ENCODE measurements around the gene CUL5. TPM values are rescaled to one million over a fixed set of nuclear protein-coding genes. Genes with fewer than 3 reads are reported as not detected.

CUL5 gene
- total RNA-seq, 2 donors from 2014 or later = 28.1 to 46.4 TPM

DNA sequence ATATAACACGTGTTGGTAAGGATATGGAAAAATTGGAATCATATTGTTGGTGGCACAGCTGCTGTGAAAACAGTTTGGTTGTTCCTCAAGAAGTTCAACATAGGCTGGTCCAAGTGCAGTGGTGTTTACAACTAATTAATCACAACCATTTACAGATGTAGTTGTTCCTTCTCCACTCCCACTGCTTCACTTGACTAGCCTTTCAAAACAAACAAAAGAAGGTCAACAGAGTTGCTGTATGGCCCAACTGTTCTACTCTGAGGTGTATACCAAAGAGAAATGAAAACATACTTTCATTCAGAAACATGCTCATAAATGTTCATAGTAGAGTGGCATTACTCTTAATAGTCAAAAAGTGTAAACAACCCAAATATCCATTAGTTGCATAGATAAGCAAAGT lies 76.1 kb downstream of the CUL5 start:
- no peak overlapping the region for H3K27ac ChIP-seq
- no peaks in the 10 kb centered on the region for H3K27me3 ChIP-seq (replicated peaks; ENCODE audit: insufficient read depth)
- no peak overlapping the region for H3K4me3 ChIP-seq
- WGBS = 92% methylated on average over 1 of the region's 1 CpG
- TF ChIP-seq, protein P1, sequence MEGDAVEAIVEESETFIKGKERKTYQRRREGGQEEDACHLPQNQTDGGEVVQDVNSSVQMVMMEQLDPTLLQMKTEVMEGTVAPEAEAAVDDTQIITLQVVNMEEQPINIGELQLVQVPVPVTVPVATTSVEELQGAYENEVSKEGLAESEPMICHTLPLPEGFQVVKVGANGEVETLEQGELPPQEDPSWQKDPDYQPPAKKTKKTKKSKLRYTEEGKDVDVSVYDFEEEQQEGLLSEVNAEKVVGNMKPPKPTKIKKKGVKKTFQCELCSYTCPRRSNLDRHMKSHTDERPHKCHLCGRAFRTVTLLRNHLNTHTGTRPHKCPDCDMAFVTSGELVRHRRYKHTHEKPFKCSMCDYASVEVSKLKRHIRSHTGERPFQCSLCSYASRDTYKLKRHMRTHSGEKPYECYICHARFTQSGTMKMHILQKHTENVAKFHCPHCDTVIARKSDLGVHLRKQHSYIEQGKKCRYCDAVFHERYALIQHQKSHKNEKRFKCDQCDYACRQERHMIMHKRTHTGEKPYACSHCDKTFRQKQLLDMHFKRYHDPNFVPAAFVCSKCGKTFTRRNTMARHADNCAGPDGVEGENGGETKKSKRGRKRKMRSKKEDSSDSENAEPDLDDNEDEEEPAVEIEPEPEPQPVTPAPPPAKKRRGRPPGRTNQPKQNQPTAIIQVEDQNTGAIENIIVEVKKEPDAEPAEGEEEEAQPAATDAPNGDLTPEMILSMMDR (IDR thresholded peaks at IDR 0.05) = no peak
- TF ChIP-seq POLR2A (IDR thresholded peaks at IDR 0.05) (no peak), POLR2AphosphoS5 (IDR thresholded peaks at IDR 0.05) (no peak)
- no peaks in the 10 kb centered on the region for H3K9me3 ChIP-seq
- H3K36me3 ChIP-seq = no peaks in the 10 kb centered on the region
- no peak for DNase-seq (ENCODE audit: low spot score)
- intact Hi-C loops (cut with DNase I) = no loop called here
- H3K4me1 ChIP-seq (replicated peaks) = no peaks in the 10 kb centered on the region

DNA sequence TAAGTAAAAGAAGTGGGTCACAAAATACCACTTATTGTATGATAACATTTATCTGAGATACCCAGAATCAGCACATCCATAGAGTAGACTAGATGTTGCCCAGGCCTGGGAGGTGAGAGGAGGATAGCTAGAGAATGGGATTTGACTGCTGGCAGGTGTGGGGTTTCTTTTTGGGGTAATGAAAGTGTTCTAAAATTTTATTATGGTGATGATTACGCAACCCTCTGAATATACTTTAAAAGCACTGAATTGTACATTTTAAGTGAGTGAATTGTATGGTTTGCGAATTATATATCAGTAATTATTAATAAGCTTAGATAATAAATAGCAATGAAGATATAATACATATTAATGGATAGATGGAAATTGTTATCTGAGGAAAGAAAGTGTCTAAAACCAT lies 77.0 kb downstream of the CUL5 start:
- Histone ChIP-seq H3K27ac (no peak overlapping the region), H3K27me3 (replicated peaks; ENCODE audit: insufficient read depth) (no peaks in the 10 kb centered on the region), H3K36me3 (no peaks in the 10 kb centered on the region), H3K4me1 (replicated peaks) (no peaks in the 10 kb centered on the region), H3K4me3 (no peak overlapping the region), H3K9me3 (no peaks in the 10 kb centered on the region)
- 96% methylated on average over 2 of the region's 2 CpGs for WGBS
- TF ChIP-seq, protein P1 (IDR thresholded peaks at IDR 0.05) = no peak
- TF ChIP-seq POLR2AphosphoS5 (IDR thresholded peaks at IDR 0.05) (no peak), POLR2A (IDR thresholded peaks at IDR 0.05) (no peak)
- intact Hi-C loops (cut with DNase I) = no loop called here
- no peak for DNase-seq (ENCODE audit: low spot score)

DNA sequence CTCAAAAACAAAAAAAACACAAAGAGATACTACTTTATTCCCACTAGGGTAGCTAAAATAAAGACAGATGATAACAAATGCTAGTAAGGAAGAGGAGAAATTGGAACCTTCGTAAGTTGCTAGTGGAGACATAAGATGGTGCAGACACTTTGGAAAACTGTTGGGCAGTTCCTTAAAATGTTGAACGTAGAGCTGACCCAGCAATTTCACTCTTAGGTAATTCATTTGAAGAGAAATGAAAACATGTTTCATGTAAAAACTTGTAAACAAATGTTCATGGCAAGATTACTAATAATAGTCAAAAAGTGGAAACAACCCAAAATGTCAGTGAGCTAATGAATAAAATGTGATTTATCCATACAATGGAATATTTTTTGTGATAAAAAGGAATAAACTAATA lies 83.4 kb downstream of the CUL5 start:
- intact Hi-C loops (cut with DNase I) = no loop called here
- no peaks in the 10 kb centered on the region for H3K27me3 ChIP-seq (replicated peaks; ENCODE audit: insufficient read depth)
- TF ChIP-seq POLR2AphosphoS5 (IDR thresholded peaks at IDR 0.05) = no peak
- TF ChIP-seq, protein P1 (IDR thresholded peaks at IDR 0.05) = no peak
- no peak for TF ChIP-seq POLR2A (IDR thresholded peaks at IDR 0.05)
- no peaks in the 10 kb centered on the region for H3K4me1 ChIP-seq (replicated peaks)
- H3K4me3 ChIP-seq = no peak overlapping the region
- no peak for DNase-seq (ENCODE audit: low spot score)
- 47% methylated on average over 2 of the region's 2 CpGs for WGBS
- no peaks in the 10 kb centered on the region for H3K9me3 ChIP-seq
- H3K27ac ChIP-seq = no peak overlapping the region
- H3K36me3 ChIP-seq = peaks cover 0 to 3% of the 10 kb centered on the region in 2 donors

DNA sequence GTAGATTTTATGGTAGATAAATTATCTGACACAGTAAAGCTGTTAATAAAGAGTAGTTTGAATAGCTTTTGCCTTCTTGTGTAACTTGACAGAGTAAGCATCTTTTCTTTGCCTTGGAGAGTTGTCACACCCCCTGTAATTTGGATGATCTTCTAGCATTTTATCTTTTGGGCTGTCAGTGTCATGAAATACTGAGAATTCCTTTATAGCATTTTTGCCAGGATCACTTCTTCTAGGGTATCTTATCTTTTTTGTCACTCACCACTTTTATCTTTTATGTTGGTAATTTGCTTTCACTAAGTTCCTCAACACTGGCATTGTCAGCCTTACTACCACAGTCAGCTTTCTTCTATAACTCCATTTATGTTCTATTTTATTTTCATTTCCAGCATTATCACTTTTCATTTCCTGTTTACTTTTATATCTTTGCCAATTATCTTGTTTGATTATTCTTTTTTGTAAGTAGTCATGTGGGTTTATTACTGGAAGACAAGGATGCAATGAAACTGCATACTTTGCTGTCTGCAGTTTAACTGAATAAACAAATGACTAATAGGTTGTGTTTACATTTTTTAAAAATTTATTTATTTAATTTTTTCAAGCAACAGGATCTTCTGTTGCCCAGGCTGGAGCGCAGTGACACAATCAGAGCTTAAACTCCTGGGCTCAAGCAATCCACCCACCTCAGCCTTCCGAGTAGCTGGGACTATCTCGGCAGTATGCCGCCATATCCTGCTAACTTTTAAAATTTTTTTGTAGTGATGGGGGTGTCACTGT lies 84.6 kb downstream of the CUL5 start:
- H3K27me3 ChIP-seq (replicated peaks; ENCODE audit: insufficient read depth) = no peaks in the 10 kb centered on the region
- peak; percentile 9 for DNase-seq (ENCODE audit: low spot score)
- no peak overlapping the region for H3K4me3 ChIP-seq
- no peaks in the 10 kb centered on the region for H3K9me3 ChIP-seq
- peaks cover 0 to 4% of the 10 kb centered on the region in 2 donors for H3K36me3 ChIP-seq
- 74% methylated on average over 4 of the region's 4 CpGs for WGBS
- TF ChIP-seq POLR2A (IDR thresholded peaks at IDR 0.05) = no peak
- TF ChIP-seq, protein P1 (IDR thresholded peaks at IDR 0.05) = no peak
- peak; percentile 79 for TF ChIP-seq POLR2AphosphoS5 (IDR thresholded peaks at IDR 0.05)
- no peaks in the 10 kb centered on the region for H3K4me1 ChIP-seq (replicated peaks)
- H3K27ac ChIP-seq = peak overlapping the region in 1 of 2 donors; percentile 16
- intact Hi-C loops (cut with DNase I) = no loop called here

DNA sequence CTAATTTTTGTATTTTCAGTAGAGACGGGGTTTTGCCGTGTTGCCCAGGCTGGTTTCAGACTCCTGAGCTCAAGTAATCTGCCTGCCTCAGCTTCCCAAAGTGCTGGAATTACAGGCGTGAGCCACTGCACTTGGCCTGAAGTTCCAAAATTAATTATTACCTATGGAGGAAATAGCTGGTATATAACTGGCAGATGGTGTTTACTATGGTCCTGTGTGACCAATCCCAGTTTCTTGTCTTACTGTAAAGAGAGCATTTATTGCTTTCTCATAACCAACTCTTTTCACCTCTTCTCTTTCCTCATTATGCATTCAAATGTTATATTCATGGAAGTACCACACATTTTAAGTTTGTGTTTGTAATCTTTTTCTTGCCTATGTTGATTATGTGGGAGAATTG lies 88.5 kb downstream of the CUL5 start:
- 96% methylated on average over 3 of the region's 3 CpGs for WGBS
- no peak overlapping the region for H3K27ac ChIP-seq
- H3K27me3 ChIP-seq (replicated peaks; ENCODE audit: insufficient read depth) = no peaks in the 10 kb centered on the region
- no peaks in the 10 kb centered on the region for H3K4me1 ChIP-seq (replicated peaks)
- intact Hi-C loops (cut with DNase I) = no loop called here
- DNase-seq (ENCODE audit: low spot score) = no peak
- TF ChIP-seq, protein P1 (IDR thresholded peaks at IDR 0.05) = no peak
- H3K36me3 ChIP-seq = peaks cover 0 to 4% of the 10 kb centered on the region in 2 donors
- no peaks in the 10 kb centered on the region for H3K9me3 ChIP-seq
- no peak overlapping the region for H3K4me3 ChIP-seq

Measured in prostate gland (tissue), 2 donors.